Large intestine (tissue), 12 donors: ENCODE data around the gene EMC6. TPM values are rescaled to one million over a fixed set of nuclear protein-coding genes. Genes with fewer than 3 reads are reported as not detected.
A peak's percentile ranks its signal among the peaks of the same experiment; 100 is the strongest.

Experiments used
- DNase-seq, 2 donors: peaks; one replicate each; pipeline versions ENCODE4 v3.0.0 to v3.0.0-alpha.2; 2013
- H3K27ac ChIP-seq: one replicate; pipeline ENCODE4 v1.5.1; 2013; ENCODE audit warnings: low read length
- H3K27me3 ChIP-seq: 2 replicates; pipeline ENCODE4 v1.6.1; 2013; ENCODE audit warnings: low read length; ENCODE audit not compliant: control insufficient read depth, insufficient read depth
- H3K36me3 ChIP-seq: 2 replicates; pipeline ENCODE4 v1.6.1; 2013; ENCODE audit warnings: low read length; ENCODE audit not compliant: control insufficient read depth, insufficient read depth
- H3K4me1 ChIP-seq: one replicate; pipeline ENCODE4 v1.6.1; 2013; ENCODE audit warnings: low read length; ENCODE audit not compliant: control insufficient read depth, insufficient read depth
- H3K4me3 ChIP-seq: one replicate; pipeline ENCODE4 v1.5.1; 2013; ENCODE audit warnings: low read length
- H3K9me3 ChIP-seq: one replicate; pipeline ENCODE4 v1.6.1; 2013; ENCODE audit warnings: mild to moderate bottlenecking, low read depth, low read length, moderate library complexity; ENCODE audit not compliant: control insufficient read depth
- WGBS: methylation state at CpG from one replicate; pipeline ENCODE4 v1.1.5; 2013; ENCODE audit warnings: low lambda C conversion rate; ENCODE audit not compliant: insufficient coverage; 5-methylcytosine and 5-hydroxymethylcytosine counted together
- long read RNA-seq, 11 donors: transcript quantifications; one replicate each; lab custom pipeline, GENCODE V29; 2026
- polyA plus RNA-seq: library from polyadenylated mRNA; unstranded; fragments of 120-200 nt; gene quantifications from one replicate; pipeline ENCODE4 v1.2.1, GENCODE V29; 2013

The EMC6 gene
- 39.7 TPM for polyA plus RNA-seq
- long read RNA-seq, donor 1, transcript EMC6-201 (2 exons, 653 nt): major isoform, 14 of 15 reads
- long read RNA-seq, donor 1, partial matches to known transcripts: 0 of 15 reads
- long read RNA-seq, donor 1, other reads (novel, unspliced or antisense): 0 of 15 reads
- long read RNA-seq, donor 2, transcript EMC6-201 (2 exons, 653 nt): major isoform, 33 of 36 reads
- long read RNA-seq, donor 2, partial matches to known transcripts: 0 of 36 reads
- long read RNA-seq, donor 2, other reads (novel, unspliced or antisense): 0 of 36 reads
- long read RNA-seq, donor 3: 0 reads
- long read RNA-seq, donor 4, partial matches to known transcripts: 0 of 5 reads
- long read RNA-seq, donor 4, other reads (novel, unspliced or antisense): 0 of 5 reads
- long read RNA-seq, donor 5, transcript EMC6-201 (2 exons, 653 nt): major isoform, 18 of 19 reads
- long read RNA-seq, donor 5, partial matches to known transcripts: 0 of 19 reads
- long read RNA-seq, donor 5, other reads (novel, unspliced or antisense): 0 of 19 reads
- long read RNA-seq, donor 6, transcript EMC6-202 (2 exons, 762 nt): minor isoform, 5 of 22 reads
- long read RNA-seq, donor 6, transcript EMC6-201 (2 exons, 653 nt): major isoform, 17 of 22 reads
- long read RNA-seq, donor 6, partial matches to known transcripts: 0 of 22 reads
- long read RNA-seq, donor 6, other reads (novel, unspliced or antisense): 0 of 22 reads
- long read RNA-seq, donor 7, transcript EMC6-201 (2 exons, 653 nt): major isoform, 9 of 16 reads
- long read RNA-seq, donor 7, partial matches to known transcripts: 6 of 16 reads
- long read RNA-seq, donor 7, other reads (novel, unspliced or antisense): 0 of 16 reads
- long read RNA-seq, donor 8, transcript EMC6-201 (2 exons, 653 nt): major isoform, 41 of 45 reads
- long read RNA-seq, donor 8, partial matches to known transcripts: 0 of 45 reads
- long read RNA-seq, donor 8, other reads (novel, unspliced or antisense): 0 of 45 reads
- long read RNA-seq, donor 9, transcript EMC6-202 (2 exons, 762 nt): minor isoform, 5 of 43 reads
- long read RNA-seq, donor 9, transcript EMC6-201 (2 exons, 653 nt): major isoform, 38 of 43 reads
- long read RNA-seq, donor 9, partial matches to known transcripts: 0 of 43 reads
- long read RNA-seq, donor 9, other reads (novel, unspliced or antisense): 0 of 43 reads
- long read RNA-seq, donor 10, transcript EMC6-202 (2 exons, 762 nt): minor isoform, 7 of 43 reads
- long read RNA-seq, donor 10, transcript EMC6-201 (2 exons, 653 nt): major isoform, 36 of 43 reads
- long read RNA-seq, donor 10, partial matches to known transcripts: 0 of 43 reads
- long read RNA-seq, donor 10, other reads (novel, unspliced or antisense): 0 of 43 reads
- long read RNA-seq, donor 11, transcript EMC6-202 (2 exons, 762 nt): minor isoform, 7 of 38 reads
- long read RNA-seq, donor 11, transcript EMC6-201 (2 exons, 653 nt): major isoform, 31 of 38 reads
- long read RNA-seq, donor 11, partial matches to known transcripts: 0 of 38 reads
- long read RNA-seq, donor 11, other reads (novel, unspliced or antisense): 0 of 38 reads

DNA sequence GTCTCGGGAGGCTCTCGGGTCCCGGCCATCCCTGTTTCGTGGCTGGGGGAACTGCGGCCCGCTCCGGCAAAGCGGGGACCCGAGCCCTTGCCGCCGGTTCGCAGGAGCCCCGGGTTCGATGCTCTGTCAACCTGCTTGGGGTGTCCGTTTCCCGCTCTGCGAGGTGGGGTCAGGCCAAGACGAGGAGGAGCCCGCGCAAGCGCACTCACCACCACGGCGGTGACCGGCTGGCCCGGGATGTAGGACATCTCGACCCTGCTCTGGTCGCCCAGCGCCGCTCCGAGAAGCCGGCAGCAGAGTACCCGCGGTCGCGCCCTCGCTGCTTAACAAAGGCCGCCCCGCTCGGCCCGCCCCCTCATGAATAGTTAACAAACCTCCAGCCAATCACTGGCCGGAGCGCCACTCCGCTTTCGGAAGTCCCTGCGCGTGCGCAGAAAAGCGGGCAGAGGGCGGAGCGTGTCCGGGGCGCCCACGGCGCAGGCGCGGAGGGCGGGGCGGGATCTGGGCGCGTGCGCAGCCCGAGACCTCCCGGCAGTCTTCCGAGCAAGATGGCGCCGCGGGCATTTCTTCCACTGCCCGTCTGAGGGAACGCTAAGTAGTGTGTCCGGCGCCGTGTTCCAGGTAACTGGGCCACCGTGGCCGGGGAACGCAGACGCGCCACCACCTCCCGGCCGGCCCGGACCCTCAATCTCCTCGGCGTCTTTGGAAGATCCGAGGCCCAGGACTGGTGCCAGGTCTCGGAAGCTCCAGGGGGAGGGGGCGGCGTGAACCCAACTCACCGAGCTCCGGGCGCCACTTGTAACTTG is at the start of gene EMC6, which contains the start of gene TAX1BP3:
Gene EMC6, plus strand, starts transcription at position 534 of the 806 bp plus-strand sequence. CDS start 335 bp downstream, outside the sequence.
Gene TAX1BP3, minus strand, starts transcription at position 300 of the 806 bp plus-strand sequence. Its CDS starts 52 bp downstream, at position 248.
- no CpG with 5 or more reads among the region's 89 CpGs for WGBS
- peak within 1 kb of the TSS; percentile 99 for H3K27ac ChIP-seq
- H3K27me3 ChIP-seq: no peaks in the 10 kb centered on the region
- H3K4me1 ChIP-seq: peaks cover 10% of the 10 kb centered on the region
- peak within 1 kb of the TSS; percentile 98 for H3K4me3 ChIP-seq
- peak; percentile 98 to 99 for DNase-seq
- H3K36me3 ChIP-seq: peaks cover 28% of the 10 kb centered on the region
- peaks cover 4% of the 10 kb centered on the region for H3K9me3 ChIP-seq

DNA sequence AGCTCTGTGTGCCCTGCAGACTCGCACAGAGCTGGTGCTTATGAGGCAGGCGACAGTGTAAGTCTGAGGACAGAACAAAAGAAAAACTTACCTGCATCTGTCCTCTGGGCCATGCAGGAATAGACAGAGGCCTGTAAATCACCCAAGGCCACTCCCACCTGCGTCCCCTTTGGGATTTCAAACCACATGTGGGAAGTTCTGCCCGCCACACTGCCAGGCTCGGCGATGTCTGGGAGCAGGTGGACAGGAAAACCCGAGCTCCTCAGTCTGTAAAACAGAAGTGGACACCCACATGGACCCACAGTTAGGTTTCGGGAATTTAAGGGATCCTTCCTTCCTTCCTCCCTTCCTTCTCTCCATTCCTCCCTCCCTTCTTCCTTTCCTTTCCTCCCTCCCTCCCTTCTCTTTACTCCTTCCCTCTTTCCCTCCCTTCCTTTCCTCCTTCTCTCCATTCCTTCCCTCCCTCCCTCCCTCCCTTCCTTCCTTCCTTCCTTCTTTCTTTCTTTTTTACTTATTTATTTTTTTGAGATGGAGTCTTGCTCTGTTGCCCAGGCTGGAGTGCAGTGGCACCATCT is 47.4 kb upstream of the EMC6 start:
- H3K9me3 ChIP-seq: no peaks in the 10 kb centered on the region
- 83% methylated on average over 1 of the region's 8 CpGs for WGBS
- no peak overlapping the region for H3K27ac ChIP-seq
- H3K4me3 ChIP-seq: no peak overlapping the region
- no peaks in the 10 kb centered on the region for H3K27me3 ChIP-seq
- H3K4me1 ChIP-seq: no peaks in the 10 kb centered on the region
- no peak for DNase-seq
- peaks cover 76% of the 10 kb centered on the region for H3K36me3 ChIP-seq

DNA sequence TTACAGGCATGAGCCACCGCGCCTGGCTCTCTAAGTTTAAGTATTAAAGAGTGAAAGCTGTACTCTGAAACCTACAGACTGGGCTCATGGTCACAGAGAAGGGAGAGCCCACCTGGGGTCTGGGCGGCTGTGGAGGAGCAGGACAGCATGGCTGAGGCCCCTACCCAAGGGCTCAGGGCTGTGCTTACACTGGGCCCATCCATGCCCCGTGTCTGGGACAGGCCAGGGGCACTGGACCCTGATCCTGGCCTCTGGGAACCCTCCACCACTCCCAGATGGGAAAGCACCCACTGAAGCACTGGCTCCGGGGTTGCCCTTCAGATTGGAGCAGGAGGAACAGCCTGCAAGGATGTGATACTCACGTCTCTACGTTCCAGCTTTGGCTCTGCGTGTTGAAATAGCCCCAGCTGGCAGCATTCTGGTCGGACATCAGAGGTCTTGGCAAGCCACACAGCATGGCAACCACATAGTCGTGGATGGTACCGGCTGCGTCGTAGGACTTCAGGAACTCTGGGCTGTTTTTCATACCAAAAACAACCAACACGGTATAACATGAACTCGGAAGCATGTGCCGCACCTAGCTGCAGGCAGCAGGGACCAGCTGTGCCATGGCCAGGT is 45.5 kb upstream of the EMC6 start:
- peaks cover 73% of the 10 kb centered on the region for H3K36me3 ChIP-seq
- H3K4me1 ChIP-seq: no peaks in the 10 kb centered on the region
- H3K27me3 ChIP-seq: no peaks in the 10 kb centered on the region
- no peak overlapping the region for H3K27ac ChIP-seq
- H3K4me3 ChIP-seq: no peak overlapping the region
- no peak for DNase-seq
- WGBS: no CpG with 5 or more reads among the region's 16 CpGs
- H3K9me3 ChIP-seq: no peaks in the 10 kb centered on the region

DNA sequence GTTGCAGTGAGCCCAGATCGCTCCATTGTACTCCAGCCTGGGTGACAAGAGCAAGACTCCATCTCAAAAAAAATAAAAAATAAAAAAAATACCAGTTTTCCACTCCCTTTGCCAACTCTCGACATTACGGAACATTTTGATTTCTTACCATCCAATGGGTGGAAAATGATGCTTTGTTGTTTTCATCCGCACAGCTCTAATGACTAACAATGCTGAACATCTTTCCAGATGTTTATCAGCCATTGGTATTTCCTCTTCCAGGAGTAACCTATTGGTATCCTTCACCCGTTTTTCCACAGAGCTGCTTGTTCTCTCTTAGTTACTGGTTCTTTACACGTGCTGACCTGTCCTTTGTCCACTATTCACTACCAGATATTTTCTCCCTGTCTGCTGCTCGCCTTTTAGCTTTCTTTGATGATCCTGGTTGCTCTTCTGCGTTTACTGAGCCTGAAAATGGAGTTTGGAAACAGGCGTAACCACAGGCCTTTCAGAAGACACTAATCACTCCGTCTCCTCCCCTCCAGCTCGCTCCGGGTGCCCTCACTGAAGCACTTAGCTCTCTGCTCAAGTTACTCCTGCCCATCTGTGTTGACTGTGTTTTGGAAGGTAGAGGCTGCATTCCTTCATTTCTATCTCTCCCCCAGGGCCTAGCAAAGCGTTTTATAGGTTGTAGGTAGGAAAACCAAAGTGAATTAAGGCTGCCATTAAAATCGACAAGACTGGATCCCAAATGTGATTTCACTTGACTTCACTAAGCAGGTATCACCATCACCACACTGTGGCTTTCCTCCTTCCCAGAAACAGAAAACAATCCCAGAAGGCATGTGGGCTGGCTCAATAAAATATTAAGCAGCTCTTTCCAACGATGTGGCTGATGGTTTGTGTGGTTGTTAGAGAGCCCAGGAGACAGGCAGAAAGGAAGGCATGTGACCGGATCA is 41.5 kb upstream of the EMC6 start:
- peaks cover 68% of the 10 kb centered on the region for H3K36me3 ChIP-seq
- no peaks in the 10 kb centered on the region for H3K9me3 ChIP-seq
- H3K4me3 ChIP-seq: no peak overlapping the region
- DNase-seq: no peak
- no peak overlapping the region for H3K27ac ChIP-seq
- 100% methylated on average over 6 of the region's 16 CpGs for WGBS
- no peaks in the 10 kb centered on the region for H3K4me1 ChIP-seq
- no peaks in the 10 kb centered on the region for H3K27me3 ChIP-seq

DNA sequence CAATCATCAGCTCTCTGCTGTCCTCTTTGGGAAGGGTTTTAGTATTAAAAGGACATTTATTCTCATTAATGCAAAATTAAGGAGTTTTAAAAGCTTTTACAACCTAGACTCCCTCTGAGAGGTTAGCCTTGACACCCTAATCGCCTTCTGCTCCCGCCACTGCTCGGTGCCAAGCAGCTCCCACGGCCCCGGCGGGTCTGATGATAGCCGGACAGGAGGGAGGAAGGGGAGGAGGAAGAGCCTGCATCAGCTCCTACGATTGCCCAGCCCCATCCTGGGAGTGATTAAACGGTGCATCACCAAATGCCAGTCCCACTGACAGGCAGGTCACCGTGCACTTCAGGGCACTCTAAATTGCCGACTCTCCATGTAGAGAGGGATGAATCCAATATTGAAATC is 40.8 kb upstream of the EMC6 start:
- DNase-seq: no peak
- Histone ChIP-seq H3K4me1 (no peaks in the 10 kb centered on the region), H3K4me3 (no peak overlapping the region), H3K27ac (no peak overlapping the region), H3K27me3 (no peaks in the 10 kb centered on the region), H3K36me3 (peaks cover 68% of the 10 kb centered on the region), H3K9me3 (no peaks in the 10 kb centered on the region)
- no CpG with 5 or more reads among the region's 11 CpGs for WGBS

DNA sequence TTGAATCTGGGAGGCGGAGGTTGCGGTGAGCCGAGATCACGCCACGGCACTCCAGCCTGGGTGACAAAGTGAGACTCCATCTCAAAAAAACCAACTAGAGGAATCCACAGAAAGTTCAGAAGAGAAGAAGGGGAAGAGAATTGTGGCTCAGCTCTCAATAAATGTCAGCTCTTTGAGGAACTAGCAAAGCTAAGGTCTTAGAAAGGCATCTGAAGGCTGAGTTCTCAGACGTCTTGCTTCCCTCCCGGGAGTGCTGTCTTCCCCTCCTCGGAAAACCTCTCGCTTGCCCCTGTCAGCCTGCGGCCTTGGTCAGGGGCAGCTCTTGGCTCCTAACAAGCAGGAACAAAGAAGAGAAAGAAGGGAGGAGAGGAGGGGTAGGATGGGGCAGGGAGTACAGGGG is 37.8 kb upstream of the EMC6 start:
- no CpG with 5 or more reads among the region's 10 CpGs for WGBS

DNA sequence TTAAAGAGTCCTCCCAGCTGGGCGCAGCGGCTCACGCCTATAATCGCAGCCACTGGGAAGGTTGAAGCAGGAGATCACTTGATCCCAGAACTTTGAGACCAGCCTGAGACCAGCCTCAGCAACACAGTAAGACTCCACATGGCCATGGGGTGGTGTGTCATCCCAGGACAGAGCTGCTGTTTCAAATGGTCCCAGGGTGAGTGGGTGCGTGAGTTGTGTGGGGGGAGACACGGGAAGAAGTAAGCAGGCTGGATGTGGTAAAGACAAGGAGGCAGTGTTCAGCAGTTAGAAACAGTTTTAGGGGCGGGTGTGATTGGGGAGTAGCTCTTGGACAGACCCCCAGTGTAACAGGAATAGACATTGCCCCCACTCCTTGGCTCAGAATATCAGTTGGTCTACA is 36.3 kb upstream of the EMC6 start:
- Histone ChIP-seq H3K36me3 (peaks cover 36% of the 10 kb centered on the region), H3K9me3 (no peaks in the 10 kb centered on the region), H3K27me3 (no peaks in the 10 kb centered on the region), H3K27ac (no peak overlapping the region), H3K4me3 (no peak overlapping the region), H3K4me1 (peaks cover 10% of the 10 kb centered on the region)
- WGBS: 100% methylated on average over 1 of the region's 7 CpGs
- DNase-seq: no peak

More for the DNA sequence above, 37.8 kb upstream of the EMC6 start:
- DNase-seq: no peak
- H3K4me3 ChIP-seq: no peak overlapping the region
- no peaks in the 10 kb centered on the region for H3K9me3 ChIP-seq
- peaks cover 10% of the 10 kb centered on the region for H3K4me1 ChIP-seq
- H3K27ac ChIP-seq: no peak overlapping the region
- H3K36me3 ChIP-seq: peaks cover 43% of the 10 kb centered on the region
- no peaks in the 10 kb centered on the region for H3K27me3 ChIP-seq

DNA sequence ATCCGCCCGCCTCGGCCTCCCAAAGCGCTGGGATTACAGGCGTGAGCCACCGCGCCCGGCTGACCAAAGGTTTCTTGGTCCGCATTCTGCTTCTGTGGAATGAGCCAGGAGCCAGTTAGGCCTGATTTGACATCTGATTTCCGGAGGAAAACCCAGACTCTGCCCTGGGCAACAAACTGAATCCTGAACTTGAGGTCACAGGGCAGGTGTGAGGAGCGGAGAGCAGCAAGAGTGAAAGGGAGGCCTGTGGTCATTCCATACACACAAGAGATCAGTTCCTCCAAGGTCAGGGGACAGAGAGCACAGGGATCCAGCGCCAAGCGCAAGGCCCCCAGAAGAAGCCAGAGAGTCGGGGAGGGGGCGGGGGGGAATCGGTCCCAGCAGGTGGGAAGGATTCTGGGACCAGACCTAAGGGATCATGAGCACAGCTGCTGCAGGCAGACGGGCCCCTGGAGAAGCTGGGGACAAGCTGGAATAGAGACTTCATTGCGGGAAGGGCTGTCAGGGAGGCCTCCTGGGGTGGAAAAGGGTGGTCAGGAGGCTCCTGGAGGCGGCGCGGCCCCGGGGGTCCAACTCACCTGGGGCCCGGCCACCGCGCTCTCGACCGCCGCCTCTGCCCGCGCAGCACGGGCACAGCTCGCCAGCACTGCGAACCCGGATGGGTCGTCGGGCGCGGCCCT is 33.0 kb upstream of the EMC6 start:
- peak; percentile 78 to 92 for DNase-seq
- peaks cover 15% of the 10 kb centered on the region for H3K36me3 ChIP-seq
- peaks cover 10% of the 10 kb centered on the region for H3K4me1 ChIP-seq
- peak overlapping the region; percentile 97 for H3K27ac ChIP-seq
- WGBS: no CpG with 5 or more reads among the region's 38 CpGs
- no peaks in the 10 kb centered on the region for H3K27me3 ChIP-seq
- peak overlapping the region; percentile 76 for H3K4me3 ChIP-seq
- H3K9me3 ChIP-seq: no peaks in the 10 kb centered on the region
